GM21717 (cell line): ENCODE measurements around the gene UGCG.
A peak's percentile ranks its signal among the peaks of the same experiment; 100 is the strongest.

Source experiments
- ATAC-seq: cut with Tn5 transposase; IDR thresholded peaks from one replicate; pipeline ENCODE4 v1.9.1; 2021; ENCODE audit warnings: mild to moderate bottlenecking, moderate library complexity; ENCODE audit not compliant: unreplicated experiment

UGCG gene

DNA sequence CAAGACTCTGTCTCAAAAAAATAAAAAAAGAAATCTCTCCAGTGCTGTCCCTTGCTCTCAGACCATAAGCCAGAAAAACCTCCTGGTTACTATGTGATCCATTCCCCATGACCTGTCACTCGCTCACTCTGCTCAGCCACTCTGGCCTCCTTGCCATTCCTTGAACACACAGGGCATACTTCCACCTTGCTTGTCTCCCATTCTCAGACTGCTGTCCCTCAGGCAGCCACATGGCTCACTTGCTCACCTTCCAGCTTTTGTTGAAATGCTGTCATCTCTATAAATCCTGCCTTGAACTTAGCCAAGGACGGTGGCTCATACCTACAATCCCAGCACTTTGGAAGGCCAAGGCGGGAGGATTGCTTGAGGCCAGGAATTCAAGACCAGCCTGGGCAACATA, 82.9 kb downstream of the UGCG start:
- ATAC-seq: no peak

GRCh38 chr9:111980398-111980797, 83.8 kb downstream of the UGCG start:
- no peak for ATAC-seq

DNA sequence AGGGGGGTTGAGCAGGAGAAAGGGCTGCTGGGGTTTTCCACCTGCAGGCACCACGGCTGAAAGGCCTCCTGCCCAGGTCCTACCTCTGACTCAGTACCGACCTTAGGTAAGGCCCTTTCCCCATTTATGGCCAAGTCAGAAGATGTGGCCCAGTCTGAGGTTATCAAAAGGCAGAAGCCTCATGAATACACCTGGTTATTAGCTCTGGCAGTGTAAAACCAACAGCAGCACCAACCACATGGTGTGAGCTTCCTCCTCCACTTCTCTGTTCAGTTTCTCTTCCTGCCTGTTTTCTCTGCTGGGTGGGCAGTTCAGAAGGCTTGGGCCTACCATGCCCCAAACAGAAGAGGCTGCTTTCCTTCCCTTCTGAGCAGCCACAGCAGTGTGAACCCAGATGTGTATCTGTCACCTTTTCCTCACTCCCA, 86.9 kb downstream of the UGCG start:
- ATAC-seq: peak; percentile 61

DNA sequence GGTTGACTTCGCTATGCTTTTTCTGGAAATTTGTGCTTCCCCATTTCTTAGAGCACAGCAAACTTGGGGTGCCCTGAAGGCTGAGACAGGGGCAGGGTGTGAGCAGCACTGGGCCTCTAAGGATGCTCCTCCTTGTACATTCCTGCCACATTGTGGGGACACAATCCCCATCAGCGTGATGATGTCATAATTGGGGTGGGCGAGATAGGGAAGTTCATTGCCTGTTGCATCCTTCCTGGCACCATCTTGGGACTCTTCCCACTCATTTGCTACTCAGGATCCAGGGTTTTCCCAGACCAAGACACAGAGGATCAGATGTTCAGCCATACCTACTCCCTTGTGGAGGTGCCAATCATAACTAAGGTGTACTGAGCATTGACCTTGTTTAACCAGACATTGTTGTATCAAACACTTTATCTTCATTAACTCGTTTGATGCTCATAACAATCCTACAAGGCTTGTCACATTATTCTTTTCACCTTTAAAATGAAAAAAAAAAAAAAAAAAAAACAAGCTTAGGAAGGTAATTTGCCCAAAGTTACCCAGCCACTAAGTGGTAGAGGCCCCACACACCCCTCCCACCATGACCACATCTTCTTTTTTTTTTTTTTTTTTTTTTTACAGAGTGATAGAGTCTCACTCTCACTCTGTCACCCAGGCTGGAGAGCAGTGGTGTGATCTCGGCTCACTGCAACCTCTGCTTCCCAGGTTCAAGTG, 87.6 kb downstream of the UGCG start:
- ATAC-seq: no peak
